Measurements from ENCODE around the gene SPG21. TPM values are rescaled to one million over a fixed set of nuclear protein-coding genes. Genes with fewer than 3 reads are reported as not detected.

SPG21 gene
- total and polyA plus RNA-seq, 2 of the 4 experiments (the other 2 are of a cell fraction): 59.9 to 60.8 TPM

- Histone ChIP-seq H3K4ac (ENCODE audit: low read depth, low read length) (no peak overlapping the region), H3K4me3 (ENCODE audit: insufficient read depth, low read depth, low read length) (no peak overlapping the region), H3K4me1 (ENCODE audit: control insufficient read depth, insufficient read depth, low read length) (no peaks in the 10 kb centered on the region), H4K20me1 (ENCODE audit: insufficient read depth, low read length) (no peaks in the 10 kb centered on the region), H2AFZ (replicated peaks; ENCODE audit: low read length, poor library complexity) (no peak overlapping the region), H3K9me1 (ENCODE audit: insufficient read depth, low read length) (no peaks in the 10 kb centered on the region; the same call in 1 of the 2 replicates), H2AK5ac (ENCODE audit: low read depth, low read length) (no peak overlapping the region), H2BK20ac (ENCODE audit: low read depth, low read length) (no peak overlapping the region), H3K27me3 (ENCODE audit: control insufficient read depth, insufficient read depth, low read length) (no peaks in the 10 kb centered on the region), H3K9me3 (ENCODE audit: control insufficient read depth, insufficient read depth, low read length) (no peaks in the 10 kb centered on the region), H2AK9ac (replicated peaks; ENCODE audit: low read depth, low read length, poor library complexity) (no peak overlapping the region), H4K8ac (ENCODE audit: low read depth in 2 of 2, low read length in 2 of 2) (no peak overlapping the region), H3K14ac (replicated peaks; ENCODE audit: low read depth, low read length) (no peak overlapping the region), H2BK5ac (ENCODE audit: low read depth, low read length, poor library complexity, severe bottlenecking) (no peak overlapping the region), H2BK15ac (ENCODE audit: low read depth, low read length) (no peak overlapping the region), H3K18ac (ENCODE audit: low read depth, low read length) (no peak overlapping the region), H3K4me2 (ENCODE audit: low read depth, low read length) (no peak overlapping the region), H3K9ac (ENCODE audit: low read depth, low read length) (no peak overlapping the region), H2BK120ac (ENCODE audit: low read depth, low read length) (no peak overlapping the region), H3K23ac (ENCODE audit: low read depth, low read length) (no peak overlapping the region), H3K36me3 (ENCODE audit: control insufficient read depth, insufficient read depth, low read length) (peaks cover 23% of the 10 kb centered on the region), H3K56ac (ENCODE audit: extremely low read depth, insufficient read depth, low read length) (no peak overlapping the region), H3K79me1 (ENCODE audit: low read depth in 1 of 2, low read length in 2 of 2) (no peaks in the 10 kb centered on the region; a peak in 1 of 4 replicates), H4K5ac (ENCODE audit: low read depth, low read length) (no peak overlapping the region), H4K91ac (ENCODE audit: insufficient read depth, low read depth, low read length) (no peak overlapping the region), H3K27ac (ENCODE audit: insufficient read depth, low read length) (no peak overlapping the region)
- TF ChIP-seq FOS (IDR thresholded peaks at IDR 0.05; ENCODE audit: low read depth, low read length) (no peak), POLR2A (IDR thresholded peaks at IDR 0.05; ENCODE audit: low read depth, low read length) (no peak), RAD21 (IDR thresholded peaks at IDR 0.05; ENCODE audit: low read length) (no peak), MXI1 (IDR thresholded peaks at IDR 0.05; ENCODE audit: borderline replicate concordance, low read depth, low read length) (no peak), ELK1 (IDR thresholded peaks at IDR 0.05; ENCODE audit: borderline replicate concordance, low read depth, low read length) (no peak), CHD1 (IDR thresholded peaks at IDR 0.05; ENCODE audit: low read depth, low read length) (no peak), NFE2L2 (IDR thresholded peaks at IDR 0.05; ENCODE audit: low read depth, low read length) (no peak), SMC3 (IDR thresholded peaks at IDR 0.05; ENCODE audit: low read depth, low read length) (no peak)
- CTCF ChIA-PET: no interaction called here
- DNase-seq (no peak), ATAC-seq (ENCODE audit: low read depth) (no peak)
- dilution Hi-C loops (cut with HindIII; ENCODE audit: low sequenced_read_pairs, unreplicated experiment): no loop called here
- in situ Hi-C loops (cut with MboI; ENCODE audit: low sequenced_read_pairs): no loop called here
- BruUV-seq (replicated peaks): no TSS peak
- intact Hi-C loops (cut with micrococcal nuclease): no loop called here
- POLR2A ChIA-PET (ENCODE audit: unreplicated experiment): no interaction called here
Observed at GRCh38 chr15:65021488-65021887, 31.8 kb upstream of the SPG21 start.
